Left kidney (tissue), 2 donors: ENCODE data around the gene CCR2. TPM values are rescaled to one million over a fixed set of nuclear protein-coding genes. Genes with fewer than 3 reads are reported as not detected.

Source experiments
- DNase-seq: peaks from one replicate; pipeline ENCODE4 v3.0.0-alpha.2; 2013
- polyA plus RNA-seq: library from polyadenylated mRNA; unstranded; fragments of 120-200 nt; gene quantifications from one replicate; pipeline ENCODE4 v1.2.1, GENCODE V29; 2013; ENCODE audit not compliant: insufficient read length

Gene CCR2
- polyA plus RNA-seq, 1 donor = 1.1 TPM

GRCh38 chr3:46354478-46354877 is 567 bp downstream of the CCR2 start:
- DNase-seq = no peak

GRCh38 chr3:46354984-46355383 is 1.1 kb downstream of the CCR2 start:
- DNase-seq = no peak

GRCh38 chr3:46356276-46356675 is 2.4 kb downstream of the CCR2 start:
- DNase-seq = no peak

- DNase-seq = no peak
Observed at GRCh38 chr3:46356909-46357308, 3.0 kb downstream of the CCR2 start.

GRCh38 chr3:46358466-46358865 is 4.6 kb downstream of the CCR2 start:
- no peak for DNase-seq

GRCh38 chr3:46359733-46360493 is 6.0 kb downstream of the CCR2 start:
- no peak for DNase-seq

GRCh38 chr3:46360907-46361306 is 7.0 kb downstream of the CCR2 start:
- DNase-seq = no peak

GRCh38 chr3:46361408-46362283 is 7.7 kb downstream of the CCR2 start:
- no peak for DNase-seq

- DNase-seq = no peak
Observed at GRCh38 chr3:46365041-46365440, 11.1 kb downstream of the CCR2 start.

- DNase-seq = no peak
Observed at GRCh38 chr3:46365737-46366524, 12.0 kb downstream of the CCR2 start.

- no peak for DNase-seq
Observed at GRCh38 chr3:46367811-46368210, 13.9 kb downstream of the CCR2 start.

- DNase-seq = no peak
Observed at GRCh38 chr3:46368569-46368968, 14.7 kb downstream of the CCR2 start.

GRCh38 chr3:46369151-46369550 is 15.2 kb downstream of the CCR2 start:
- no peak for DNase-seq

GRCh38 chr3:46369675-46370132 is 15.8 kb downstream of the CCR2 start:
- no peak for DNase-seq

GRCh38 chr3:46370839-46371518 is 17.1 kb downstream of the CCR2 start, which contains the start of gene CCR5:
CCR5 (plus strand) TSS chr3:46370946; CDS start chr3:46372903, 1,957 bp downstream.
- no peak for DNase-seq

GRCh38 chr3:46371519-46372340 is 17.8 kb downstream of the CCR2 start:
- no peak for DNase-seq

GRCh38 chr3:46372492-46373359 is 18.8 kb downstream of the CCR2 start:
- DNase-seq = no peak

GRCh38 chr3:46374755-46375154 is 20.8 kb downstream of the CCR2 start:
- DNase-seq = no peak

- DNase-seq = no peak
Observed at GRCh38 chr3:46375218-46375617, 21.3 kb downstream of the CCR2 start.

- DNase-seq = no peak
Observed at GRCh38 chr3:46375814-46376213, 21.9 kb downstream of the CCR2 start.
